ENCODE data around the gene PON1. TPM values are rescaled to one million over a fixed set of nuclear protein-coding genes. Genes with fewer than 3 reads are reported as not detected.

PON1 gene
- total RNA-seq, 1 donor from 2014 or later = 1.5 TPM

- Mint-ChIP-seq H3K4me1 (ENCODE audit: unreplicated experiment) (no peaks in the 10 kb centered on the region), H3K27me3 (ENCODE audit: unreplicated experiment) (no peaks in the 10 kb centered on the region), H3K36me3 (ENCODE audit: low read depth, unreplicated experiment) (peaks cover 37% of the 10 kb centered on the region), H3K27ac (ENCODE audit: unreplicated experiment) (no peak overlapping the region), H3K4me3 (ENCODE audit: unreplicated experiment) (no peak overlapping the region), H3K9me3 (ENCODE audit: unreplicated experiment) (no peaks in the 10 kb centered on the region)
- no peak for DNase-seq (ENCODE audit: low spot score)
- no peak for TF ChIP-seq CTCF (IDR thresholded peaks at IDR 0.05; ENCODE audit: unreplicated experiment)
Measured at GRCh38 chr7:95357623-95358022, 33.3 kb upstream of the PON1 start.

- peaks cover 4% of the 10 kb centered on the region for H3K27me3 Mint-ChIP-seq (ENCODE audit: unreplicated experiment)
- no peaks in the 10 kb centered on the region for H3K36me3 Mint-ChIP-seq (ENCODE audit: low read depth, unreplicated experiment)
- no peak overlapping the region for H3K4me3 Mint-ChIP-seq (ENCODE audit: unreplicated experiment)
- H3K27ac Mint-ChIP-seq (ENCODE audit: unreplicated experiment) = no peak overlapping the region
- no peak for DNase-seq (ENCODE audit: low spot score)
- no peaks in the 10 kb centered on the region for H3K9me3 Mint-ChIP-seq (ENCODE audit: unreplicated experiment)
- peak; percentile 38 for TF ChIP-seq CTCF (IDR thresholded peaks at IDR 0.05; ENCODE audit: unreplicated experiment)
- H3K4me1 Mint-ChIP-seq (ENCODE audit: unreplicated experiment) = peaks cover 13% of the 10 kb centered on the region
Measured at GRCh38 chr7:95342642-95343307, 18.4 kb upstream of the PON1 start.

GRCh38 chr7:95342029-95342428, 17.7 kb upstream of the PON1 start:
- H3K9me3 Mint-ChIP-seq (ENCODE audit: unreplicated experiment) = no peaks in the 10 kb centered on the region

GRCh38 chr7:95340491-95340890, 16.2 kb upstream of the PON1 start:
- Mint-ChIP-seq H3K27ac (ENCODE audit: unreplicated experiment) (no peak overlapping the region), H3K36me3 (ENCODE audit: low read depth, unreplicated experiment) (no peaks in the 10 kb centered on the region), H3K4me3 (ENCODE audit: unreplicated experiment) (no peak overlapping the region), H3K4me1 (ENCODE audit: unreplicated experiment) (peaks cover 13% of the 10 kb centered on the region), H3K27me3 (ENCODE audit: unreplicated experiment) (peaks cover 3% of the 10 kb centered on the region), H3K9me3 (ENCODE audit: unreplicated experiment) (no peaks in the 10 kb centered on the region)
- DNase-seq (ENCODE audit: low spot score) = no peak
- TF ChIP-seq CTCF (IDR thresholded peaks at IDR 0.05; ENCODE audit: unreplicated experiment) = no peak

More at GRCh38 chr7:95342029-95342428, 17.7 kb upstream of the PON1 start:
- Mint-ChIP-seq H3K4me3 (ENCODE audit: unreplicated experiment) (no peak overlapping the region), H3K27ac (ENCODE audit: unreplicated experiment) (no peak overlapping the region), H3K27me3 (ENCODE audit: unreplicated experiment) (peaks cover 4% of the 10 kb centered on the region), H3K36me3 (ENCODE audit: low read depth, unreplicated experiment) (no peaks in the 10 kb centered on the region), H3K4me1 (ENCODE audit: unreplicated experiment) (peaks cover 13% of the 10 kb centered on the region)
- TF ChIP-seq CTCF (IDR thresholded peaks at IDR 0.05; ENCODE audit: unreplicated experiment) = no peak
- DNase-seq (ENCODE audit: low spot score) = no peak

- no peak overlapping the region for H3K4me3 Mint-ChIP-seq (ENCODE audit: unreplicated experiment)
- H3K9me3 Mint-ChIP-seq (ENCODE audit: unreplicated experiment) = no peaks in the 10 kb centered on the region
- peaks cover 2% of the 10 kb centered on the region for H3K27me3 Mint-ChIP-seq (ENCODE audit: unreplicated experiment)
- DNase-seq (ENCODE audit: low spot score) = no peak
- H3K36me3 Mint-ChIP-seq (ENCODE audit: low read depth, unreplicated experiment) = no peaks in the 10 kb centered on the region
- no peak overlapping the region for H3K27ac Mint-ChIP-seq (ENCODE audit: unreplicated experiment)
- peaks cover 10% of the 10 kb centered on the region for H3K4me1 Mint-ChIP-seq (ENCODE audit: unreplicated experiment)
- no peak for TF ChIP-seq CTCF (IDR thresholded peaks at IDR 0.05; ENCODE audit: unreplicated experiment)
Measured at GRCh38 chr7:95338832-95339231, 14.5 kb upstream of the PON1 start.
